NCI-H2107 treated with DMSO at 0.1 percent for 48 hours (cell line): Measurements from ENCODE around the gene ITPK1.
"Not testable (repeated sequence)": the region's sequence is repeated elsewhere in the genome, so short reads cannot be mapped to it uniquely, and the experiment has no call there.

Experiments
- DNase-seq: peaks from one replicate; lab custom pipeline; 2025; ENCODE audit not compliant: unreplicated experiment; lab: John Stamatoyannopoulos, UW

Gene ITPK1

GRCh38 chr14:93062890-93063289 is 52.8 kb downstream of the ITPK1 start:
- no peak for DNase-seq

GRCh38 chr14:93062013-93062412 is 53.7 kb downstream of the ITPK1 start:
- not testable (repeated sequence) for DNase-seq

- DNase-seq: no peak
Measured at GRCh38 chr14:93061380-93062012, 54.2 kb downstream of the ITPK1 start.

- no peak for DNase-seq
Measured at GRCh38 chr14:93060841-93061240, 54.9 kb downstream of the ITPK1 start.

GRCh38 chr14:93059917-93060545 is 55.7 kb downstream of the ITPK1 start:
- DNase-seq: no peak

- no peak for DNase-seq
Measured at GRCh38 chr14:93059260-93059659, 56.5 kb downstream of the ITPK1 start.

- no peak for DNase-seq
Measured at GRCh38 chr14:93057586-93058280, 58.0 kb downstream of the ITPK1 start.

GRCh38 chr14:93056840-93057585 is 58.7 kb downstream of the ITPK1 start:
- no peak for DNase-seq

GRCh38 chr14:93056166-93056839 is 59.4 kb downstream of the ITPK1 start:
- no peak for DNase-seq

GRCh38 chr14:93055651-93056115 is 60.0 kb downstream of the ITPK1 start:
- no peak for DNase-seq

GRCh38 chr14:93054876-93055275 is 60.8 kb downstream of the ITPK1 start:
- no peak for DNase-seq

GRCh38 chr14:93054006-93054405 is 61.7 kb downstream of the ITPK1 start:
- DNase-seq: no peak

GRCh38 chr14:93051600-93052546 is 63.9 kb downstream of the ITPK1 start:
- no peak for DNase-seq

- DNase-seq: no peak
Measured at GRCh38 chr14:93050761-93051160, 65.0 kb downstream of the ITPK1 start.

- no peak for DNase-seq
Measured at GRCh38 chr14:93049867-93050331, 65.8 kb downstream of the ITPK1 start.

GRCh38 chr14:93049315-93049714 is 66.4 kb downstream of the ITPK1 start:
- no peak for DNase-seq

- DNase-seq: no peak
Measured at GRCh38 chr14:93048843-93049242, 66.9 kb downstream of the ITPK1 start.

- no peak for DNase-seq
Measured at GRCh38 chr14:93047661-93048060, 68.1 kb downstream of the ITPK1 start.

- DNase-seq: no peak
Measured at GRCh38 chr14:93047157-93047556, 68.6 kb downstream of the ITPK1 start.

- DNase-seq: no peak
Measured at GRCh38 chr14:93046705-93047050, 69.0 kb downstream of the ITPK1 start.
